K562 (cell line): ENCODE measurements around the gene SMOC2. TPM values are rescaled to one million over a fixed set of nuclear protein-coding genes. Genes with fewer than 3 reads are reported as not detected.

ENCODE experiments used
- ATAC-seq: fragments of 200-7000 bp; cut with Tn5 transposase; 3 replicates; pipeline ENCODE4 v1.9.1; 2020; ENCODE audit warnings: moderate library complexity
- BruUV-seq: library from RNA; stranded (reverse); fragments of 400-500 nt; replicated peaks from 2 replicates; lab custom pipeline; 2021; lab: Mats Ljungman, UMichigan
- CTCF ChIA-PET: fragments of 300-600 bp; formaldehyde crosslinking; extraction: SDS; loops from one replicate; lab custom pipeline; 2021; ENCODE audit warnings: low intra/inter-chr PET ratio; lab: Yijun Ruan, JAX
- POLR2A ChIA-PET: fragments of 300-600, 350-650 bp; sonication (Branson Sonifier 250); formaldehyde crosslinking; extraction: SDS; loops from one replicate; lab custom pipeline; 2021; ENCODE audit warnings: antibody characterized with exemption, inconsistent platforms; lab: Yijun Ruan, JAX
- DNase-seq, 4 experiments: peaks; one replicate each; pipeline versions ENCODE4 v3.0.0 to v3.0.0-alpha.2; 2011 to 2018; ENCODE audit warnings: low spot score in 3 of 4, mixed read lengths in 3 of 4; ENCODE audit errors: extremely low read depth in 1 of 4
- FAIRE-seq: peaks from 2 replicates; lab custom pipeline; 2011; peaks lifted over from hg19 to GRCh38; lab: Jason Lieb, UNC
- H2AFZ ChIP-seq: 2 replicates; pipeline ENCODE4 v1.6.0; 2011; ENCODE audit warnings: low read depth, low read length, control low read depth, inconsistent platforms
- H3K27ac ChIP-seq: fragments of 200-600 bp; 3 replicates; pipeline ENCODE4 v1.8.0; 2011; ENCODE audit warnings: low read depth, mild to moderate bottlenecking, control low read depth, inconsistent platforms, low read length, moderate library complexity, mixed read lengths; ENCODE audit errors: extremely low read depth
- H3K27me3 ChIP-seq, 2 experiments: fragments of 300-600 bp in 1 of 2; 2 replicates in 1 of 2; 3 replicates in 1 of 2; pipeline versions ENCODE4 v1.6.0 to v1.8.0; 2011; ENCODE audit warnings: inconsistent platforms in 2 of 2, low read length in 2 of 2, mild to moderate bottlenecking in 1 of 2, mixed read lengths in 1 of 2, moderate library complexity in 1 of 2; ENCODE audit not compliant: control insufficient read depth in 2 of 2, insufficient read depth in 2 of 2
- H3K36me3 ChIP-seq: fragments of 300-600 bp; 3 replicates; pipeline ENCODE4 v1.8.0; 2011; ENCODE audit warnings: mild to moderate bottlenecking, low read length, inconsistent platforms; ENCODE audit not compliant: control insufficient read depth, insufficient read depth
- H3K4me1 ChIP-seq, 2 experiments: fragments of 200-600 bp in 1 of 2; replicated peaks in 1 of 2; 2 replicates in 1 of 2; 3 replicates in 1 of 2; pipeline versions ENCODE4 v1.5.1 to v1.8.0; 2011; ENCODE audit warnings: inconsistent platforms in 2 of 2, low read length in 2 of 2, mild to moderate bottlenecking in 1 of 2, mixed read lengths in 1 of 2, moderate library complexity in 1 of 2; ENCODE audit not compliant: control insufficient read depth in 2 of 2, insufficient read depth in 2 of 2
- H3K4me2 ChIP-seq: 2 replicates; pipeline ENCODE4 v1.6.1; 2011; ENCODE audit warnings: low read length, control low read depth, inconsistent platforms, mixed read lengths; ENCODE audit not compliant: insufficient read depth
- H3K4me3 ChIP-seq: fragments of 200-600 bp; sonication (generic), shearing (Covaris generic); 2 replicates; pipeline ENCODE4 v1.5.1; 2016; ENCODE audit warnings: control low read depth, inconsistent platforms
- H3K79me2 ChIP-seq: fragments of 200-600 bp; 3 replicates; pipeline ENCODE4 v1.8.0; 2011; ENCODE audit warnings: low read length, inconsistent platforms; ENCODE audit not compliant: control insufficient read depth, insufficient read depth
- H3K9ac ChIP-seq, 2 experiments: 2 replicates each; pipeline versions ENCODE4 v1.6.0 to v1.6.1; 2011; ENCODE audit warnings: low read depth in 2 of 2, low read length in 2 of 2, control low read depth in 1 of 2, inconsistent platforms in 1 of 2, mild to moderate bottlenecking in 1 of 2, mixed read lengths in 1 of 2; ENCODE audit not compliant: insufficient read depth in 1 of 2
- H3K9me1 ChIP-seq: one replicate; pipeline ENCODE4 v1.6.0; 2011; ENCODE audit warnings: inconsistent platforms, mild to moderate bottlenecking, low read length, moderate library complexity; ENCODE audit not compliant: control insufficient read depth, insufficient read depth
- H3K9me3 ChIP-seq: replicated peaks from 2 replicates; pipeline ENCODE4 v1.5.1; 2011; ENCODE audit warnings: low read depth, low read length, inconsistent platforms; ENCODE audit not compliant: control insufficient read depth, insufficient read depth
- H4K20me1 ChIP-seq: replicated peaks from 2 replicates; pipeline ENCODE4 v1.6.1; 2011; ENCODE audit warnings: low read length, inconsistent platforms, mixed read lengths; ENCODE audit not compliant: control insufficient read depth, insufficient read depth
- HNRNPL ChIP-seq: fragments of 200-400 bp; formaldehyde crosslinking; IDR thresholded peaks from 2 replicates; pipeline ENCODE4 v1.6.1; 2017; ENCODE audit warnings: low read depth, mild to moderate bottlenecking, low read length
- KAT7 ChIP-seq: sonication (generic); formaldehyde crosslinking; IDR thresholded peaks from 2 replicates; pipeline ENCODE4 v1.8.0; 2022; ENCODE audit warnings: missing genetic modification reagents, mild to moderate bottlenecking, borderline replicate concordance
- NR2C2 ChIP-seq, 2 experiments: fragments of 200-800 bp in 1 of 2; sonication (Bioruptor generic) in 1 of 2; sonication (generic) in 1 of 2; formaldehyde crosslinking in 1 of 2; IDR thresholded peaks; 2 replicates each; pipeline versions ENCODE4 v1.6.1 to v1.8.0; 2016 to 2022; ENCODE audit warnings: mild to moderate bottlenecking in 1 of 2, missing compliant biosample characterization in 1 of 2, missing genetic modification characterization in 1 of 2, missing genetic modification reagents in 1 of 2
- NRF1 ChIP-seq, 2 experiments: fragments of 450-650 bp; IDR thresholded peaks in 1 of 2; conservative IDR thresholded peaks in 1 of 2; 2 replicates each; pipeline ENCODE4 v1.6.1; 2014; ENCODE audit warnings: mild to moderate bottlenecking in 2 of 2
- PCBP2 ChIP-seq: fragments of 200-400 bp; formaldehyde crosslinking; IDR thresholded peaks from 2 replicates; pipeline ENCODE4 v1.6.1; 2018; ENCODE audit warnings: low read length, low read depth, mild to moderate bottlenecking, moderate library complexity; ENCODE audit not compliant: poor library complexity, severe bottlenecking
- RBM34 ChIP-seq: fragments of 200-400 bp; formaldehyde crosslinking; IDR thresholded peaks from 2 replicates; pipeline ENCODE4 v1.6.1; 2018; ENCODE audit warnings: low read length, borderline replicate concordance; ENCODE audit not compliant: insufficient read depth
- ZFP1 ChIP-seq: fragments of 450-650 bp; formaldehyde crosslinking; IDR thresholded peaks from 2 replicates; pipeline ENCODE4 v1.4.0; 2020; ENCODE audit warnings: mild to moderate bottlenecking, mixed read lengths
- ZNF175 ChIP-seq: fragments of 200-800 bp; sonication (Bioruptor generic); IDR thresholded peaks from 2 replicates; pipeline ENCODE4 v1.6.1; 2016; ENCODE audit warnings: low read depth, mild to moderate bottlenecking, missing genetic modification characterization, missing compliant biosample characterization
- ZNF280B ChIP-seq: fragments of 250-450 bp; sonication (Bioruptor Pico); IDR thresholded peaks from 2 replicates; pipeline ENCODE4 v1.5.1; 2021; ENCODE audit warnings: mild to moderate bottlenecking
- ZNF407 ChIP-seq: fragments of 450-650 bp; IDR thresholded peaks from 2 replicates; pipeline ENCODE4 v1.6.1; 2016; ENCODE audit warnings: low read depth
- ZNF764 ChIP-seq: fragments of 250-450 bp; sonication (Bioruptor Pico); IDR thresholded peaks from 2 replicates; pipeline ENCODE4 v1.4.0; 2020; ENCODE audit warnings: low read depth, mild to moderate bottlenecking, moderate library complexity
- WGBS: fragments of 100-300 bp; shearing (Covaris generic); methylation state at CpG from one replicate; pipeline ENCODE4 v1.1.6; 2016; ENCODE audit warnings: low coverage, mixed read lengths; ENCODE audit not compliant: insufficient coverage; ENCODE audit errors: missing lambda C conversion rate; 5-methylcytosine and 5-hydroxymethylcytosine counted together
- in situ Hi-C: fragments of 300-500 bp; cut with MboI; formaldehyde crosslinking; loops from 4 replicates; pipeline ENCODE4 v1.15.0; 2018; ENCODE audit warnings: inconsistent platforms, mixed read lengths
- intact Hi-C: fragments of 100-400 bp; cut with micrococcal nuclease; formaldehyde crosslinking; loops from 2 replicates; pipeline ENCODE4 v1.14.2; 2022
- polyA plus RNA-seq, 8 experiments: library from polyadenylated mRNA; depleted of rRNA in 4 of 8; stranded (reverse) in 5 of 8; unstranded in 3 of 8; fragments of >200 nt; fragmentation: Nextera tagmentation in 2 of 8; fragmentation: Illumina TruSeq in 1 of 8; extraction: Ambion mirVana in 2 of 8; extraction: Trizol in 1 of 8; gene quantifications; 2 replicates each; pipeline versions ENCODE4 v1.2.1 to v1.2.3, GENCODE V29; 2011 to 2014; ENCODE audit warnings: inconsistent platforms in 1 of 8, missing spikeins in 1 of 8
- total RNA-seq, 7 experiments: library from RNA; depleted of rRNA in 6 of 7; stranded (reverse); fragments of >200 nt in 6 of 7; fragmentation: Illumina TruSeq in 2 of 7; extraction: Trizol in 2 of 7; gene quantifications; 2 replicates each; pipeline versions ENCODE4 v1.2.1 to v1.2.3, GENCODE V29; 2011 to 2021; ENCODE audit warnings: low replicate concordance in 1 of 7

The SMOC2 gene
- total and polyA plus RNA-seq, 9 of the 15 experiments (the other 6 are each of a cell fraction or from before 2014, with no cell fraction given) = 0.45 to 2.3 (median 1.1) TPM

- no peak overlapping the region for H3K4me2 ChIP-seq
- no peak overlapping the region for H3K9ac ChIP-seq
- WGBS = 14% methylated on average over 12 of the region's 12 CpGs
- no peaks in the 10 kb centered on the region for H3K9me3 ChIP-seq
- in situ Hi-C loops (no loop called here), intact Hi-C loops (no loop called here)
- no peaks in the 10 kb centered on the region for H3K9me1 ChIP-seq
- no peaks in the 10 kb centered on the region; the same call in 1 of the 2 replicates for H4K20me1 ChIP-seq
- DNase-seq = no peak
- FAIRE-seq = no peak
- H3K27me3 ChIP-seq = peaks cover 3 to 43% of the 10 kb centered on the region in 2 experiments; a peak in 3 of 5 replicates
- H3K27ac ChIP-seq = no peak overlapping the region
- H2AFZ ChIP-seq = no peak overlapping the region
- no peaks in the 10 kb centered on the region for H3K79me2 ChIP-seq
- ATAC-seq = no peak
- H3K4me1 ChIP-seq = peaks cover 0 to 4% of the 10 kb centered on the region in 2 experiments; a peak in 1 of 5 replicates
- no TSS peak for BruUV-seq
- no peak overlapping the region for H3K4me3 ChIP-seq
- H3K36me3 ChIP-seq = no peaks in the 10 kb centered on the region
- ChIA-PET POLR2A (no interaction called here), CTCF (no interaction called here)
- TF ChIP-seq ZFP1 (CRISPR knock-in tag) (no peak), ZNF764 (CRISPR knock-in tag) (no peak), KAT7 (no peak), HNRNPL (no peak), ZNF175 (CRISPR knock-in tag) (no peak), RBM34 (no peak), ZNF407 (no peak), ZNF280B (CRISPR knock-in tag) (no peak), NR2C2 (CRISPR knock-in tag; IDR thresholded peaks at IDR 0.05) (no peak), NR2C2 (tag; IDR thresholded peaks at IDR 0.05) (no peak), NRF1 (conservative IDR thresholded peaks at IDR 0.05 in 1 of 2, IDR thresholded peaks at IDR 0.05 in 1 of 2) (no peak), PCBP2 (no peak)
Measured at GRCh38 chr6:168581236-168581635, 140.3 kb downstream of the SMOC2 start.
